HEK293 (cell line): Measurements from ENCODE around the gene MLPH.

Source experiments
- CTCF ChIA-PET: fragments of 350-600 bp; formaldehyde crosslinking; extraction: SDS; loops from one replicate; lab custom pipeline; 2021; ENCODE audit warnings: antibody characterized with exemption; lab: Yijun Ruan, JAX
- POLR2A ChIA-PET: fragments of 300-600 bp; formaldehyde crosslinking; extraction: SDS; loops from one replicate; lab custom pipeline; 2020; ENCODE audit warnings: antibody characterized with exemption, inconsistent platforms; lab: Yijun Ruan, JAX
- H3K27ac ChIP-seq: fragments of 200-500 bp; sonication (Bioruptor generic); 2 replicates; pipeline ENCODE4 v1.5.1; 2014; ENCODE audit warnings: low read depth, low read length, control low read depth, inconsistent platforms; ENCODE audit errors: extremely low read depth
- H3K36me3 ChIP-seq, 2 experiments: fragments of 200-500 bp in 1 of 2; sonication (Bioruptor generic) in 1 of 2; 1 replicate in 1 of 2; 2 replicates in 1 of 2; pipeline ENCODE4 v1.5.1; 2014 to 2017; ENCODE audit warnings: inconsistent platforms in 2 of 2, low read length in 2 of 2; ENCODE audit not compliant: control insufficient read depth in 2 of 2, insufficient read depth in 1 of 2
- H3K4me1 ChIP-seq: fragments of 200-500 bp; sonication (Bioruptor generic); 2 replicates; pipeline ENCODE4 v1.5.1; 2014; ENCODE audit warnings: mild to moderate bottlenecking, low read length, inconsistent platforms; ENCODE audit not compliant: control insufficient read depth, insufficient read depth
- H3K4me3 ChIP-seq: 2 replicates; pipeline ENCODE4 v1.5.1; 2011; ENCODE audit warnings: low read depth, mild to moderate bottlenecking, control low read depth, low read length, moderate library complexity
- H3K9me3 ChIP-seq: fragments of 200-500 bp; sonication (Bioruptor generic); 2 replicates; pipeline ENCODE4 v1.5.1; 2014; ENCODE audit warnings: low read depth, low read length, inconsistent platforms; ENCODE audit not compliant: control insufficient read depth, insufficient read depth
- BCL11A ChIP-seq: fragments of 450-650 bp; formaldehyde crosslinking; IDR thresholded peaks from 2 replicates; pipeline ENCODE4 v1.5.1; 2016; ENCODE audit warnings: low read depth, missing biosample characterization, missing genetic modification characterization
- BCL6B ChIP-seq: fragments of 450-650 bp; formaldehyde crosslinking; IDR thresholded peaks from 2 replicates; pipeline ENCODE4 v1.5.1; 2017; ENCODE audit warnings: missing biosample characterization, missing genetic modification characterization
- GLI2 ChIP-seq: fragments of 450-650 bp; formaldehyde crosslinking; IDR thresholded peaks from 2 replicates; pipeline ENCODE4; 2017; ENCODE audit warnings: missing biosample characterization, missing genetic modification characterization, low read depth, borderline replicate concordance
- GLI4 ChIP-seq: fragments of 450-650 bp; formaldehyde crosslinking; IDR thresholded peaks from 2 replicates; pipeline ENCODE4 v1.5.1; 2016; ENCODE audit warnings: missing biosample characterization, missing genetic modification characterization
- PBX3 ChIP-seq: sonication (generic); formaldehyde crosslinking; IDR thresholded peaks from 2 replicates; pipeline ENCODE4 v1.8.1; 2022; ENCODE audit warnings: mild to moderate bottlenecking, moderate library complexity, missing genetic modification reagents
- SALL2 ChIP-seq: fragments of 450-650 bp; formaldehyde crosslinking; IDR thresholded peaks from 2 replicates; pipeline ENCODE4 v1.5.0; 2017; ENCODE audit warnings: missing biosample characterization, mild to moderate bottlenecking, missing genetic modification characterization, borderline replicate concordance
- SCRT1 ChIP-seq: fragments of 450-650 bp; formaldehyde crosslinking; IDR thresholded peaks from 2 replicates; pipeline ENCODE4 v1.5.1; 2016; ENCODE audit warnings: missing biosample characterization, missing genetic modification characterization, borderline replicate concordance
- SP7 ChIP-seq: fragments of 450-650 bp; formaldehyde crosslinking; IDR thresholded peaks from 2 replicates; pipeline ENCODE4 v1.5.1; 2016; ENCODE audit warnings: missing biosample characterization, missing genetic modification characterization
- TCF7L2 ChIP-seq: IDR thresholded peaks from 2 replicates; pipeline ENCODE4 v1.6.1; 2011; ENCODE audit warnings: low read depth, mild to moderate bottlenecking, inconsistent platforms, low read length, moderate library complexity, borderline replicate concordance
- YY2 ChIP-seq: fragments of 450-650 bp; formaldehyde crosslinking; IDR thresholded peaks from 2 replicates; pipeline ENCODE4 v1.5.1; 2016; ENCODE audit warnings: missing biosample characterization, missing genetic modification characterization
- ZFP3 ChIP-seq: fragments of 450-650 bp; formaldehyde crosslinking; IDR thresholded peaks from 2 replicates; pipeline ENCODE4 v1.5.1; 2016; ENCODE audit warnings: low read depth, missing biosample characterization, missing genetic modification characterization
- ZIC2 ChIP-seq: fragments of 450-650 bp; formaldehyde crosslinking; IDR thresholded peaks from 2 replicates; pipeline ENCODE4 v1.5.1; 2016; ENCODE audit warnings: missing biosample characterization, missing genetic modification characterization
- ZNF155 ChIP-seq: fragments of 450-650 bp; formaldehyde crosslinking; IDR thresholded peaks from 2 replicates; pipeline ENCODE4 v1.5.1; 2016; ENCODE audit warnings: missing biosample characterization, missing genetic modification characterization
- ZNF157 ChIP-seq: fragments of 450-650 bp; formaldehyde crosslinking; IDR thresholded peaks from 2 replicates; pipeline ENCODE4 v1.5.1; 2016; ENCODE audit warnings: missing biosample characterization, missing genetic modification characterization
- ZNF19 ChIP-seq: fragments of 450-650 bp; formaldehyde crosslinking; IDR thresholded peaks from 2 replicates; pipeline ENCODE4; 2016; ENCODE audit warnings: missing biosample characterization, missing genetic modification characterization, low read depth
- ZNF239 ChIP-seq: fragments of 450-650 bp; formaldehyde crosslinking; IDR thresholded peaks from 2 replicates; pipeline ENCODE4 v1.5.1; 2016; ENCODE audit warnings: missing biosample characterization, missing genetic modification characterization
- ZNF24 ChIP-seq: fragments of 450-650 bp; formaldehyde crosslinking; IDR thresholded peaks from 2 replicates; pipeline ENCODE4 v1.5.1; 2016; ENCODE audit warnings: missing biosample characterization, missing genetic modification characterization
- ZNF292 ChIP-seq: fragments of 450-650 bp; formaldehyde crosslinking; IDR thresholded peaks from 2 replicates; pipeline ENCODE4 v1.5.1; 2016; ENCODE audit warnings: low read depth, missing biosample characterization, missing genetic modification characterization, borderline replicate concordance
- ZNF366 ChIP-seq: fragments of 450-650 bp; formaldehyde crosslinking; conservative IDR thresholded peaks from 2 replicates; pipeline ENCODE4 v1.5.1; 2016; ENCODE audit warnings: missing biosample characterization, missing genetic modification characterization
- ZNF37A ChIP-seq: fragments of 450-650 bp; IDR thresholded peaks from 2 replicates; pipeline ENCODE4 v1.5.1; 2018; ENCODE audit warnings: missing biosample characterization, missing genetic modification characterization
- ZNF473 ChIP-seq: fragments of 450-650 bp; formaldehyde crosslinking; IDR thresholded peaks from 2 replicates; pipeline ENCODE4 v1.5.1; 2017; ENCODE audit warnings: missing biosample characterization, missing genetic modification characterization
- ZNF530 ChIP-seq: fragments of 450-650 bp; formaldehyde crosslinking; IDR thresholded peaks from 2 replicates; pipeline ENCODE4 v1.5.1; 2016; ENCODE audit warnings: low read depth, missing biosample characterization, missing genetic modification characterization
- ZNF544 ChIP-seq: fragments of 450-650 bp; formaldehyde crosslinking; IDR thresholded peaks from 2 replicates; pipeline ENCODE4 v1.5.0; 2017; ENCODE audit warnings: missing biosample characterization, missing genetic modification characterization
- ZNF555 ChIP-seq: fragments of 450-650 bp; formaldehyde crosslinking; conservative IDR thresholded peaks from 2 replicates; pipeline ENCODE4 v1.5.1; 2017; ENCODE audit warnings: missing biosample characterization, mild to moderate bottlenecking, missing genetic modification characterization, inconsistent platforms
- ZNF585B ChIP-seq: fragments of 450-650 bp; formaldehyde crosslinking; IDR thresholded peaks from 2 replicates; pipeline ENCODE4 v1.5.1; 2016; ENCODE audit warnings: missing biosample characterization, missing genetic modification characterization
- ZNF701 ChIP-seq: fragments of 450-650 bp; formaldehyde crosslinking; IDR thresholded peaks from 2 replicates; pipeline ENCODE4 v1.5.1; 2016; ENCODE audit warnings: missing biosample characterization, missing genetic modification characterization
- TF ChIP-seq, protein P1 (sequence below): fragments of 450-650 bp; formaldehyde crosslinking; IDR thresholded peaks from 2 replicates; pipeline ENCODE4 v1.5.1; 2017; ENCODE audit warnings: missing biosample characterization, missing genetic modification characterization
- TF ChIP-seq, protein P2 (sequence below): fragments of 450-650 bp; formaldehyde crosslinking; IDR thresholded peaks from 2 replicates; pipeline ENCODE4 v1.5.1; 2016; ENCODE audit warnings: missing biosample characterization, missing genetic modification characterization

The MLPH gene

DNA sequence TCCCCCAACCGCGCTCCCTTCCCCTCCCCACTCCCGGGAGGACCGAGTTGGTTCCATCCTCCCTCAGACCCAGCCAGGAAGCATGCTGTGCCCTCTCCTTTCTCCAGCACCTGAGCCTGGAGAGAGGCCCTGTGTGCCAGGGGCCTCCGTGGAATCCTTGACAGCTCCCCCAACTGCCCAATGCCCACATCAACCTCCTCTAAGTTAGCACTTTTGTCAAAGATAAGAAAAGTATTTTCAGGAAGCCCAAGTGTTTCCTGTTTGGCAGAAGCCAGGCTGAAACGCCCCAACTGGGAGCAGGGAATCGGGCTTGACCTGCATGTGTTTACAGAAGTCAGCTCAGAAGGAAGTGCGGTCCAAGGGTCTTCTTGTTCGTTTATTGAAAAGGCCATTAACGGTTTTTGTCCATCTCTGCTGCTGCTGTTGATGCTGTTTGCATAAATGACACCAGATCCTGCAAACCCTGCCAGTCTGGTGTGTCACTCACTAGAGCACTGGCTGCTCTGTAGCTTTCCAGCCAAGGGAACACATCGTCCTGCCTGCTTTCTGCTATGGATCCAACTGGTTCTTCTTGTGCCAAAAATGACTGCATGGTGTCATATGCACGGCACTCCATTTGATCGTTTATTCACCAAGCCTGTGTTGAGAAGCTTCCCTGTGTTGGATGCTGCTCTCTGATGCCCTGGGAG, 37.7 kb upstream of the MLPH start:
- H3K27ac ChIP-seq = no peak overlapping the region
- POLR2A ChIA-PET = no interaction called here
- no peak overlapping the region for H3K4me3 ChIP-seq
- TF ChIP-seq ZIC2 (tag by site-specific recombination) = no peak
- TF ChIP-seq ZNF555 (tag by site-specific recombination) = no peak
- TF ChIP-seq, protein P1, sequence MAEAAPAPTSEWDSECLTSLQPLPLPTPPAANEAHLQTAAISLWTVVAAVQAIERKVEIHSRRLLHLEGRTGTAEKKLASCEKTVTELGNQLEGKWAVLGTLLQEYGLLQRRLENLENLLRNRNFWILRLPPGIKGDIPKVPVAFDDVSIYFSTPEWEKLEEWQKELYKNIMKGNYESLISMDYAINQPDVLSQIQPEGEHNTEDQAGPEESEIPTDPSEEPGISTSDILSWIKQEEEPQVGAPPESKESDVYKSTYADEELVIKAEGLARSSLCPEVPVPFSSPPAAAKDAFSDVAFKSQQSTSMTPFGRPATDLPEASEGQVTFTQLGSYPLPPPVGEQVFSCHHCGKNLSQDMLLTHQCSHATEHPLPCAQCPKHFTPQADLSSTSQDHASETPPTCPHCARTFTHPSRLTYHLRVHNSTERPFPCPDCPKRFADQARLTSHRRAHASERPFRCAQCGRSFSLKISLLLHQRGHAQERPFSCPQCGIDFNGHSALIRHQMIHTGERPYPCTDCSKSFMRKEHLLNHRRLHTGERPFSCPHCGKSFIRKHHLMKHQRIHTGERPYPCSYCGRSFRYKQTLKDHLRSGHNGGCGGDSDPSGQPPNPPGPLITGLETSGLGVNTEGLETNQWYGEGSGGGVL (tag by site-specific recombination) = no peak
- no peak for TF ChIP-seq ZNF701 (tag by site-specific recombination)
- TF ChIP-seq ZNF473 = no peak
- TF ChIP-seq ZNF292 = no peak
- no peak for TF ChIP-seq ZNF585B
- no peak for TF ChIP-seq ZFP3 (tag by site-specific recombination)
- TF ChIP-seq ZNF239 (tag by site-specific recombination) = no peak
- TF ChIP-seq SP7 = no peak
- no peak for TF ChIP-seq TCF7L2
- no peak for TF ChIP-seq GLI4 (tag by site-specific recombination)
- TF ChIP-seq SALL2 (tag by site-specific recombination) = no peak
- TF ChIP-seq GLI2 = no peak
- TF ChIP-seq ZNF530 (tag by site-specific recombination) = no peak
- TF ChIP-seq, all 188 proteins: peak for 0
- no peaks in the 10 kb centered on the region for H3K36me3 ChIP-seq
- no peaks in the 10 kb centered on the region for H3K4me1 ChIP-seq
- H3K9me3 ChIP-seq = no peaks in the 10 kb centered on the region
- CTCF ChIA-PET = interaction anchor here (1.4 kb wide), 1 partner anchor 122 kb away, joined by 4 read pairs; no protein-coding TSS in a partner anchor

- ChIA-PET POLR2A (interaction anchor here (0.6 kb wide), 1 partner anchor 25 kb away, joined by 3 read pairs; no protein-coding TSS in a partner anchor), CTCF (no interaction called here)
- Histone ChIP-seq H3K36me3 (no peaks in the 10 kb centered on the region), H3K4me1 (no peaks in the 10 kb centered on the region), H3K4me3 (no peak overlapping the region), H3K9me3 (no peaks in the 10 kb centered on the region), H3K27ac (no peak overlapping the region)
- TF ChIP-seq GLI2 (no peak), SCRT1 (no peak), ZNF24 (tag by site-specific recombination) (no peak), BCL11A (tag by site-specific recombination) (no peak), ZNF366 (tag by site-specific recombination) (no peak), ZNF19 (no peak), ZNF544 (tag by site-specific recombination) (no peak), ZNF157 (tag by site-specific recombination) (no peak), SALL2 (tag by site-specific recombination) (no peak), YY2 (tag by site-specific recombination) (no peak), PBX3 (CRISPR knock-in tag) (no peak), ZNF155 (no peak), ZNF37A (tag by site-specific recombination) (no peak), BCL6B (tag by site-specific recombination) (no peak)
- TF ChIP-seq, protein P2, sequence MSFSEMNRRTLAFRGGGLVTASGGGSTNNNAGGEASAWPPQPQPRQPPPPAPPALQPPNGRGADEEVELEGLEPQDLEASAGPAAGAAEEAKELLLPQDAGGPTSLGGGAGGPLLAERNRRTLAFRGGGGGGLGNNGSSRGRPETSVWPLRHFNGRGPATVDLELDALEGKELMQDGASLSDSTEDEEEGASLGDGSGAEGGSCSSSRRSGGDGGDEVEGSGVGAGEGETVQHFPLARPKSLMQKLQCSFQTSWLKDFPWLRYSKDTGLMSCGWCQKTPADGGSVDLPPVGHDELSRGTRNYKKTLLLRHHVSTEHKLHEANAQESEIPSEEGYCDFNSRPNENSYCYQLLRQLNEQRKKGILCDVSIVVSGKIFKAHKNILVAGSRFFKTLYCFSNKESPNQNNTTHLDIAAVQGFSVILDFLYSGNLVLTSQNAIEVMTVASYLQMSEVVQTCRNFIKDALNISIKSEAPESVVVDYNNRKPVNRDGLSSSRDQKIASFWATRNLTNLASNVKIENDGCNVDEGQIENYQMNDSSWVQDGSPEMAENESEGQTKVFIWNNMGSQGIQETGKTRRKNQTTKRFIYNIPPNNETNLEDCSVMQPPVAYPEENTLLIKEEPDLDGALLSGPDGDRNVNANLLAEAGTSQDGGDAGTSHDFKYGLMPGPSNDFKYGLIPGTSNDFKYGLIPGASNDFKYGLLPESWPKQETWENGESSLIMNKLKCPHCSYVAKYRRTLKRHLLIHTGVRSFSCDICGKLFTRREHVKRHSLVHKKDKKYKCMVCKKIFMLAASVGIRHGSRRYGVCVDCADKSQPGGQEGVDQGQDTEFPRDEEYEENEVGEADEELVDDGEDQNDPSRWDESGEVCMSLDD (tag by site-specific recombination) = no peak
These were observed 36.9 kb upstream of the MLPH start for GRCh38 chr2:237450108-237450507.
